ENCODE measurements around the gene RPL22.

The RPL22 gene

DNA sequence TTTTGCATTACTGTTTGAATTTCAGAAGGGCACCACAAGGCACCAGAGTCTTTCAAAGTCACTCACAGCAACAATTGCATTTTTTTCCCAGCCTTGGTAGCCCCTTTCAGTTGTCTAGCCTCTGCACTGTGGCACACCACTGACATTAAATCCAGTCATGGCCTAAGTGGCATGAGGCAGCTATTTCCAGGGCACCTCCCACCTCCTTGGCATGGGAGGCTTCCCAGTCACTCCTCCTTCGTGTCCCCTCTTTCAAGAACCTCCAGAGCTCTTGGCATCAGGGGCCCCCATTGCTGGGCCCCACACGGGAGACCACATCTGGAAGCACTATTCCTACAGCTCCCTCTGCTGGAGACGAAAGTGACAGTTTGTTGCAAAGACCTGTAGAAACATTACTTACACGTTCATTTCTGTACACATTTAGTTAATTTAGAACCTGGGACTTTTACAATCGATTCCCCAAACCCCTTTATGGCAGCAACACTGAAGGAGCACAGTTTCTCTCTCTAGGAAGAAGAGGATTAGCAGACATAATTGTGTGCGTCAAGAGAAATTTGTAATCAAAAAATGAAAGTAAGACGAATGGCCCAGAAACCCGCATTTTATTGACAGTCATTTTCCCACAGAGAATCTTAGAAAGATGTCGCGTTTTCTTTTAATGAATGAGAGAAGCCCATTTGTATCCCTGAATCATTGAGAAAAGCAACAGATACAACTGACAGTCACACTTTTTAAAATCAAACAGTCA is 13.6 kb downstream of the RPL22 start:
- Histone ChIP-seq H3K27ac (ENCODE audit: low read depth, low read length) (no peak overlapping the region), H3F3A (ENCODE audit: control insufficient read depth, insufficient read depth) (peaks cover 51% of the 10 kb centered on the region), H3K4me2 (ENCODE audit: low read length) (no peak overlapping the region), H3K27me3 (ENCODE audit: control insufficient read depth, low read length) (peaks cover 11% of the 10 kb centered on the region), H3K9me2 (replicated peaks; ENCODE audit: control insufficient read depth, low read length) (no peaks in the 10 kb centered on the region), H3K9me3 (ENCODE audit: control insufficient read depth, insufficient read depth, low read length) (no peaks in the 10 kb centered on the region), H3K36me3 (ENCODE audit: control insufficient read depth, low read length) (peaks cover 63% of the 10 kb centered on the region), H3K4me1 (ENCODE audit: control insufficient read depth, low read length) (no peaks in the 10 kb centered on the region; the same call in 1 of the 2 replicates), H3K79me2 (ENCODE audit: control insufficient read depth, low read length) (peaks cover 34% of the 10 kb centered on the region), H4K20me1 (ENCODE audit: control insufficient read depth, insufficient read depth, low read depth, low read length) (peaks cover 24% of the 10 kb centered on the region), H3K4me3 (ENCODE audit: low read length) (no peak overlapping the region)
- no peak for TF ChIP-seq EZH2phosphoT487 (IDR thresholded peaks at IDR 0.05; ENCODE audit: borderline replicate concordance, low read length)
- TF ChIP-seq, protein P1, sequence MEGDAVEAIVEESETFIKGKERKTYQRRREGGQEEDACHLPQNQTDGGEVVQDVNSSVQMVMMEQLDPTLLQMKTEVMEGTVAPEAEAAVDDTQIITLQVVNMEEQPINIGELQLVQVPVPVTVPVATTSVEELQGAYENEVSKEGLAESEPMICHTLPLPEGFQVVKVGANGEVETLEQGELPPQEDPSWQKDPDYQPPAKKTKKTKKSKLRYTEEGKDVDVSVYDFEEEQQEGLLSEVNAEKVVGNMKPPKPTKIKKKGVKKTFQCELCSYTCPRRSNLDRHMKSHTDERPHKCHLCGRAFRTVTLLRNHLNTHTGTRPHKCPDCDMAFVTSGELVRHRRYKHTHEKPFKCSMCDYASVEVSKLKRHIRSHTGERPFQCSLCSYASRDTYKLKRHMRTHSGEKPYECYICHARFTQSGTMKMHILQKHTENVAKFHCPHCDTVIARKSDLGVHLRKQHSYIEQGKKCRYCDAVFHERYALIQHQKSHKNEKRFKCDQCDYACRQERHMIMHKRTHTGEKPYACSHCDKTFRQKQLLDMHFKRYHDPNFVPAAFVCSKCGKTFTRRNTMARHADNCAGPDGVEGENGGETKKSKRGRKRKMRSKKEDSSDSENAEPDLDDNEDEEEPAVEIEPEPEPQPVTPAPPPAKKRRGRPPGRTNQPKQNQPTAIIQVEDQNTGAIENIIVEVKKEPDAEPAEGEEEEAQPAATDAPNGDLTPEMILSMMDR (IDR thresholded peaks at IDR 0.05; ENCODE audit: low read depth, low read length, poor library complexity, severe bottlenecking), result peak; percentile 70

DNA sequence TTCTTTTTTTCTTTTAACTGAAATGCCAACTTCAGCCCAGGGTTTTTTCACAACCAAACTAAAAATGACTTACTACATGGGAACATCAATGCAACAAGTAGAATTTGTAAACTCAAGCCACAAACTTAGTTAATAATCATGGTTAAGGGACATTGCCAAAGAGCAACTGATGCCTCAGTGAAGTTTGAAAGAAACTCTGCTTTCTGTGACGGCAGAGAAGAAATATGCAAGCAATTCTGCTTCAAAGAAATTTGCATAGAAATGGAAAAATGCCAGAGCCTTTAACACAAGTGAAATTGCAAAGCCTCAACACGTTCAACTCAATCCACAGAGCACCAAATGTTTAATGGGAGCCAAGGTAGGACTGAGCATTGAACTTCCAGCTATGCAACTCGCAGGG is 14.2 kb downstream of the RPL22 start:
- H3K9me3 ChIP-seq (ENCODE audit: control insufficient read depth, insufficient read depth, low read length), result no peaks in the 10 kb centered on the region
- H3K4me1 ChIP-seq (ENCODE audit: control insufficient read depth, low read length), result no peaks in the 10 kb centered on the region; the same call in 1 of the 2 replicates
- H3K4me2 ChIP-seq (ENCODE audit: low read length), result no peak overlapping the region
- TF ChIP-seq, protein P1 (IDR thresholded peaks at IDR 0.05; ENCODE audit: low read depth, low read length, poor library complexity, severe bottlenecking), result no peak
- TF ChIP-seq EZH2phosphoT487 (IDR thresholded peaks at IDR 0.05; ENCODE audit: borderline replicate concordance, low read length), result no peak
- H3K27me3 ChIP-seq (ENCODE audit: control insufficient read depth, low read length), result peaks cover 15% of the 10 kb centered on the region
- H3K79me2 ChIP-seq (ENCODE audit: control insufficient read depth, low read length), result peaks cover 27% of the 10 kb centered on the region
- peaks cover 24% of the 10 kb centered on the region for H4K20me1 ChIP-seq (ENCODE audit: control insufficient read depth, insufficient read depth, low read depth, low read length)
- peaks cover 56% of the 10 kb centered on the region for H3K36me3 ChIP-seq (ENCODE audit: control insufficient read depth, low read length)
- H3K27ac ChIP-seq (ENCODE audit: low read depth, low read length), result no peak overlapping the region
- H3F3A ChIP-seq (ENCODE audit: control insufficient read depth, insufficient read depth), result peaks cover 51% of the 10 kb centered on the region
- no peak overlapping the region for H3K4me3 ChIP-seq (ENCODE audit: low read length)
- H3K9me2 ChIP-seq (replicated peaks; ENCODE audit: control insufficient read depth, low read length), result no peaks in the 10 kb centered on the region

DNA sequence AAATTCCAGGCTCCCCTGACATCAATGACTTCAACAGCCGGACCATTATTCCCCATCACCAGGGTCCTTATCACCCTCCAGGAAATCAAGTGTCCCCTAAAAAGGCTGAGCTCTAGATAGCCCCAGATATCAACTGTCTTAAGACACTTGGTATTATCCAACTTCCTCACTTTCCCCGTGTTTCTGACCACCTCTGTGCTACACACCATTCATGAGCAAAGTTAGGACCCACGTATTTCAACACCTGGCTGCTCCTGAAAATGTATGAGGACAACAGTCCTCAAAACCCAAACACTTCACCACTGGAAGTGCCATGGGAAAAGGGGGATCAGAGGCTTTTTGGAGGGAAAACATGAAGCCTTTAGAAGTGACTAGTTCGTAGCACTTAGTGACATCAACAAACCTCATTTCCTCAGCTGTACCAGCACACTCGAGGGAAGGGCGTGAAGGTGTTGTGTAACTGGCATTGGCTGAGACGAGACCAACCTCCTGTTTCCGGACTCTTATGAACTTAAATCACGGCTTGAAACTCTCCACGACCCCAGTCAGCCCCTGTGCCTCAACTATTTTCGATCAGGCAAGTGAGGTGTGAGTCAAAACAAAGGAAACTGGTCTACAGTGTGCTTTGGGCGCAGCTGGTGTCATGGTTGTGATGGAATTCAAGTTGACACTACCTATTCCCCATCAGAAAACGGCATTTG is 15.2 kb downstream of the RPL22 start:
- H3K9me2 ChIP-seq (replicated peaks; ENCODE audit: control insufficient read depth, low read length), result no peaks in the 10 kb centered on the region
- no peak overlapping the region for H3K27ac ChIP-seq (ENCODE audit: low read depth, low read length)
- TF ChIP-seq EZH2phosphoT487 (IDR thresholded peaks at IDR 0.05; ENCODE audit: borderline replicate concordance, low read length), result no peak
- TF ChIP-seq, protein P1 (IDR thresholded peaks at IDR 0.05; ENCODE audit: low read depth, low read length, poor library complexity, severe bottlenecking), result no peak
- H3K4me2 ChIP-seq (ENCODE audit: low read length), result no peak overlapping the region
- peaks cover 15% of the 10 kb centered on the region for H3K27me3 ChIP-seq (ENCODE audit: control insufficient read depth, low read length)
- H4K20me1 ChIP-seq (ENCODE audit: control insufficient read depth, insufficient read depth, low read depth, low read length), result peaks cover 24% of the 10 kb centered on the region
- peaks cover 47% of the 10 kb centered on the region for H3K36me3 ChIP-seq (ENCODE audit: control insufficient read depth, low read length)
- H3F3A ChIP-seq (ENCODE audit: control insufficient read depth, insufficient read depth), result peaks cover 47% of the 10 kb centered on the region
- H3K9me3 ChIP-seq (ENCODE audit: control insufficient read depth, insufficient read depth, low read length), result no peaks in the 10 kb centered on the region
- no peaks in the 10 kb centered on the region; the same call in 1 of the 2 replicates for H3K4me1 ChIP-seq (ENCODE audit: control insufficient read depth, low read length)
- H3K79me2 ChIP-seq (ENCODE audit: control insufficient read depth, low read length), result peaks cover 18% of the 10 kb centered on the region
- no peak overlapping the region for H3K4me3 ChIP-seq (ENCODE audit: low read length)

Measured in DOHH2 (cell line).